Measurements from ENCODE around the gene MCAT. TPM values are rescaled to one million over a fixed set of nuclear protein-coding genes. Genes with fewer than 3 reads are reported as not detected.

The MCAT gene
- total RNA-seq, 1 experiment from 2014 or later = 16.3 TPM

GRCh38 chr22:43096420-43096819 lies 46.8 kb downstream of the MCAT start:
- Histone ChIP-seq H3K36me3 (ENCODE audit: control insufficient read depth, insufficient read depth, low read length) (no peaks in the 10 kb centered on the region), H3K27ac (ENCODE audit: low read length) (no peak overlapping the region), H3K9me3 (ENCODE audit: control insufficient read depth, insufficient read depth, low read depth, low read length) (no peaks in the 10 kb centered on the region), H3K4me1 (ENCODE audit: control insufficient read depth, insufficient read depth, low read length) (no peaks in the 10 kb centered on the region), H3K4me3 (ENCODE audit: low read depth in 2 of 2, low read length in 2 of 2) (no peak overlapping the region), H3K27me3 (ENCODE audit: control insufficient read depth, insufficient read depth, low read length) (no peaks in the 10 kb centered on the region)
- TF ChIP-seq REST (IDR thresholded peaks at IDR 0.05; ENCODE audit: insufficient read depth in 1 of 2, low read depth in 2 of 2, low read length in 1 of 2) (no peak), TCF7L2 (IDR thresholded peaks at IDR 0.05; ENCODE audit: low read depth, low read length) (no peak), POLR2AphosphoS5 (IDR thresholded peaks at IDR 0.05; ENCODE audit: low read depth, low read length) (no peak)
- ATAC-seq = no peak
- ChIA-PET POLR2A (no interaction called here), CTCF (no interaction called here)
- no peak for DNase-seq (ENCODE audit: low read depth, low spot score)
- no TSS peak for BruUV-seq (replicated peaks)
- in situ Hi-C loops (cut with HindIII; ENCODE audit: low pct_unique_long_range_greater_than_20kb, low sequenced_read_pairs) = no loop called here
- intact Hi-C loops (cut with micrococcal nuclease; ENCODE audit: unreplicated experiment) = no loop called here

GRCh38 chr22:43094551-43094950 lies 48.6 kb downstream of the MCAT start:
- ATAC-seq = no peak
- Histone ChIP-seq H3K4me3 (ENCODE audit: low read depth in 2 of 2, low read length in 2 of 2) (no peak overlapping the region), H3K36me3 (ENCODE audit: control insufficient read depth, insufficient read depth, low read length) (no peaks in the 10 kb centered on the region), H3K4me1 (ENCODE audit: control insufficient read depth, insufficient read depth, low read length) (peaks cover 3% of the 10 kb centered on the region; the same call in 1 of the 2 replicates), H3K9me3 (ENCODE audit: control insufficient read depth, insufficient read depth, low read depth, low read length) (no peaks in the 10 kb centered on the region), H3K27me3 (ENCODE audit: control insufficient read depth, insufficient read depth, low read length) (no peaks in the 10 kb centered on the region), H3K27ac (ENCODE audit: low read length) (no peak overlapping the region)
- intact Hi-C loops (cut with micrococcal nuclease; ENCODE audit: unreplicated experiment) = no loop called here
- TF ChIP-seq SIN3A (IDR thresholded peaks at IDR 0.05; ENCODE audit: borderline replicate concordance, insufficient read depth, low read depth, low read length) = no peak
- TF ChIP-seq CTCF (IDR thresholded peaks at IDR 0.05) = no peak
- no peak for TF ChIP-seq REST (IDR thresholded peaks at IDR 0.05; ENCODE audit: insufficient read depth in 1 of 2, low read depth in 2 of 2, low read length in 1 of 2)
- no peak for DNase-seq (ENCODE audit: low read depth, low spot score)
- POLR2A ChIA-PET = no interaction called here
- in situ Hi-C loops (cut with HindIII; ENCODE audit: low pct_unique_long_range_greater_than_20kb, low sequenced_read_pairs) = no loop called here
- BruUV-seq (replicated peaks) = no TSS peak
- CTCF ChIA-PET = no interaction called here
